K562 (cell line): Measurements from ENCODE around the gene STAB2. TPM values are rescaled to one million over a fixed set of nuclear protein-coding genes. Genes with fewer than 3 reads are reported as not detected.

Experiments used
- ATAC-seq: fragments of 200-7000 bp; cut with Tn5 transposase; 3 replicates; pipeline ENCODE4 v1.9.1; 2020; ENCODE audit warnings: moderate library complexity
- BruUV-seq: library from RNA; stranded (reverse); fragments of 400-500 nt; replicated peaks from 2 replicates; lab custom pipeline; 2021; lab: Mats Ljungman, UMichigan
- CTCF ChIA-PET: fragments of 300-600 bp; formaldehyde crosslinking; extraction: SDS; loops from one replicate; lab custom pipeline; 2021; ENCODE audit warnings: low intra/inter-chr PET ratio; lab: Yijun Ruan, JAX
- POLR2A ChIA-PET: fragments of 300-600, 350-650 bp; sonication (Branson Sonifier 250); formaldehyde crosslinking; extraction: SDS; loops from one replicate; lab custom pipeline; 2021; ENCODE audit warnings: antibody characterized with exemption, inconsistent platforms; lab: Yijun Ruan, JAX
- DNase-seq, 4 experiments: peaks; one replicate each; pipeline versions ENCODE4 v3.0.0 to v3.0.0-alpha.2; 2011 to 2018; ENCODE audit warnings: low spot score in 3 of 4, mixed read lengths in 3 of 4; ENCODE audit errors: extremely low read depth in 1 of 4
- FAIRE-seq: peaks from 2 replicates; lab custom pipeline; 2011; peaks lifted over from hg19 to GRCh38; lab: Jason Lieb, UNC
- H2AFZ ChIP-seq: 2 replicates; pipeline ENCODE4 v1.6.0; 2011; ENCODE audit warnings: low read depth, low read length, control low read depth, inconsistent platforms
- H3K27ac ChIP-seq: fragments of 200-600 bp; 3 replicates; pipeline ENCODE4 v1.8.0; 2011; ENCODE audit warnings: low read depth, mild to moderate bottlenecking, control low read depth, inconsistent platforms, low read length, moderate library complexity, mixed read lengths; ENCODE audit errors: extremely low read depth
- H3K27me3 ChIP-seq, 2 experiments: fragments of 300-600 bp in 1 of 2; 2 replicates in 1 of 2; 3 replicates in 1 of 2; pipeline versions ENCODE4 v1.6.0 to v1.8.0; 2011; ENCODE audit warnings: inconsistent platforms in 2 of 2, low read length in 2 of 2, mild to moderate bottlenecking in 1 of 2, mixed read lengths in 1 of 2, moderate library complexity in 1 of 2; ENCODE audit not compliant: control insufficient read depth in 2 of 2, insufficient read depth in 2 of 2
- H3K36me3 ChIP-seq: fragments of 300-600 bp; 3 replicates; pipeline ENCODE4 v1.8.0; 2011; ENCODE audit warnings: mild to moderate bottlenecking, low read length, inconsistent platforms; ENCODE audit not compliant: control insufficient read depth, insufficient read depth
- H3K4me1 ChIP-seq, 2 experiments: fragments of 200-600 bp in 1 of 2; replicated peaks in 1 of 2; 2 replicates in 1 of 2; 3 replicates in 1 of 2; pipeline versions ENCODE4 v1.5.1 to v1.8.0; 2011; ENCODE audit warnings: inconsistent platforms in 2 of 2, low read length in 2 of 2, mild to moderate bottlenecking in 1 of 2, mixed read lengths in 1 of 2, moderate library complexity in 1 of 2; ENCODE audit not compliant: control insufficient read depth in 2 of 2, insufficient read depth in 2 of 2
- H3K4me2 ChIP-seq: 2 replicates; pipeline ENCODE4 v1.6.1; 2011; ENCODE audit warnings: low read length, control low read depth, inconsistent platforms, mixed read lengths; ENCODE audit not compliant: insufficient read depth
- H3K4me3 ChIP-seq: fragments of 200-600 bp; sonication (generic), shearing (Covaris generic); 2 replicates; pipeline ENCODE4 v1.5.1; 2016; ENCODE audit warnings: control low read depth, inconsistent platforms
- H3K79me2 ChIP-seq: fragments of 200-600 bp; 3 replicates; pipeline ENCODE4 v1.8.0; 2011; ENCODE audit warnings: low read length, inconsistent platforms; ENCODE audit not compliant: control insufficient read depth, insufficient read depth
- H3K9ac ChIP-seq, 2 experiments: 2 replicates each; pipeline versions ENCODE4 v1.6.0 to v1.6.1; 2011; ENCODE audit warnings: low read depth in 2 of 2, low read length in 2 of 2, control low read depth in 1 of 2, inconsistent platforms in 1 of 2, mild to moderate bottlenecking in 1 of 2, mixed read lengths in 1 of 2; ENCODE audit not compliant: insufficient read depth in 1 of 2
- H3K9me1 ChIP-seq: one replicate; pipeline ENCODE4 v1.6.0; 2011; ENCODE audit warnings: inconsistent platforms, mild to moderate bottlenecking, low read length, moderate library complexity; ENCODE audit not compliant: control insufficient read depth, insufficient read depth
- H3K9me3 ChIP-seq: replicated peaks from 2 replicates; pipeline ENCODE4 v1.5.1; 2011; ENCODE audit warnings: low read depth, low read length, inconsistent platforms; ENCODE audit not compliant: control insufficient read depth, insufficient read depth
- H4K20me1 ChIP-seq: replicated peaks from 2 replicates; pipeline ENCODE4 v1.6.1; 2011; ENCODE audit warnings: low read length, inconsistent platforms, mixed read lengths; ENCODE audit not compliant: control insufficient read depth, insufficient read depth
- ELF4 ChIP-seq: fragments of 450-650 bp; formaldehyde crosslinking; IDR thresholded peaks from 2 replicates; pipeline ENCODE4 v1.4.0; 2022; ENCODE audit warnings: missing genetic modification characterization
- EP300 ChIP-seq: IDR thresholded peaks from 2 replicates; pipeline ENCODE4 v1.6.1; 2012; ENCODE audit warnings: low read length, improper control_type of control experiment
- ESRRB ChIP-seq: fragments of 250-450 bp; sonication (Bioruptor Pico); IDR thresholded peaks from 2 replicates; pipeline ENCODE4 v1.5.0; 2020; ENCODE audit warnings: mild to moderate bottlenecking, moderate library complexity, borderline replicate concordance
- ILK ChIP-seq: fragments of 450-650 bp; IDR thresholded peaks from 2 replicates; pipeline ENCODE4 v1.6.1; 2016; ENCODE audit warnings: missing genetic modification characterization, low read depth, mild to moderate bottlenecking, missing compliant biosample characterization, moderate library complexity, borderline replicate concordance
- KDM1A ChIP-seq, 2 experiments: fragments of 450-650 bp; IDR thresholded peaks; 2 replicates each; pipeline ENCODE4 v1.6.1; 2016; ENCODE audit warnings: mild to moderate bottlenecking in 2 of 2
- MTA2 ChIP-seq: fragments of 450-650 bp; IDR thresholded peaks from 2 replicates; pipeline ENCODE4 v1.6.1; 2016; ENCODE audit warnings: low read depth
- TOE1 ChIP-seq, 2 experiments: fragments of 450-650 bp in 1 of 2; sonication (generic) in 1 of 2; formaldehyde crosslinking in 1 of 2; IDR thresholded peaks; 2 replicates each; pipeline versions ENCODE4 v1.7.1 to v1.8.0; 2016 to 2022; ENCODE audit warnings: borderline replicate concordance in 2 of 2, mild to moderate bottlenecking in 2 of 2, antibody characterized with exemption in 1 of 2, inconsistent platforms in 1 of 2, low read depth in 1 of 2, missing genetic modification reagents in 1 of 2, moderate library complexity in 1 of 2
- WHSC1 ChIP-seq: IDR thresholded peaks from one replicate; pipeline ENCODE4 v1.6.1; 2012; ENCODE audit warnings: low read length, control low read depth, inconsistent platforms
- ZNF239 ChIP-seq: fragments of 250-450 bp; sonication (Bioruptor Pico); IDR thresholded peaks from 2 replicates; pipeline ENCODE4 v1.4.0; 2020; ENCODE audit warnings: mild to moderate bottlenecking
- WGBS: fragments of 100-300 bp; shearing (Covaris generic); methylation state at CpG from one replicate; pipeline ENCODE4 v1.1.6; 2016; ENCODE audit warnings: low coverage, mixed read lengths; ENCODE audit not compliant: insufficient coverage; ENCODE audit errors: missing lambda C conversion rate; 5-methylcytosine and 5-hydroxymethylcytosine counted together
- in situ Hi-C: fragments of 300-500 bp; cut with MboI; formaldehyde crosslinking; loops from 4 replicates; pipeline ENCODE4 v1.15.0; 2018; ENCODE audit warnings: inconsistent platforms, mixed read lengths
- intact Hi-C: fragments of 100-400 bp; cut with micrococcal nuclease; formaldehyde crosslinking; loops from 2 replicates; pipeline ENCODE4 v1.14.2; 2022
- polyA plus RNA-seq, 8 experiments: library from polyadenylated mRNA; depleted of rRNA in 4 of 8; stranded (reverse) in 5 of 8; unstranded in 3 of 8; fragments of >200 nt; fragmentation: Nextera tagmentation in 2 of 8; fragmentation: Illumina TruSeq in 1 of 8; extraction: Ambion mirVana in 2 of 8; extraction: Trizol in 1 of 8; gene quantifications; 2 replicates each; pipeline versions ENCODE4 v1.2.1 to v1.2.3, GENCODE V29; 2011 to 2014; ENCODE audit warnings: inconsistent platforms in 1 of 8, missing spikeins in 1 of 8
- total RNA-seq, 7 experiments: library from RNA; depleted of rRNA in 6 of 7; stranded (reverse); fragments of >200 nt in 6 of 7; fragmentation: Illumina TruSeq in 2 of 7; extraction: Trizol in 2 of 7; gene quantifications; 2 replicates each; pipeline versions ENCODE4 v1.2.1 to v1.2.3, GENCODE V29; 2011 to 2021; ENCODE audit warnings: low replicate concordance in 1 of 7
- TF ChIP-seq, protein P1 (sequence below): sonication (generic); formaldehyde crosslinking; IDR thresholded peaks from 2 replicates; pipeline ENCODE4 v1.5.0; 2020; ENCODE audit warnings: missing genetic modification reagents
- TF ChIP-seq, protein P2 (sequence below): fragments of 450-650 bp; formaldehyde crosslinking; IDR thresholded peaks from 2 replicates; pipeline ENCODE4 v1.4.0; 2020; ENCODE audit warnings: mild to moderate bottlenecking, mixed read lengths

The STAB2 gene
- total and polyA plus RNA-seq, 9 of the 15 experiments (the other 6 are each of a cell fraction or from before 2014, with no cell fraction given): 0.10 TPM; not detected in 8

DNA sequence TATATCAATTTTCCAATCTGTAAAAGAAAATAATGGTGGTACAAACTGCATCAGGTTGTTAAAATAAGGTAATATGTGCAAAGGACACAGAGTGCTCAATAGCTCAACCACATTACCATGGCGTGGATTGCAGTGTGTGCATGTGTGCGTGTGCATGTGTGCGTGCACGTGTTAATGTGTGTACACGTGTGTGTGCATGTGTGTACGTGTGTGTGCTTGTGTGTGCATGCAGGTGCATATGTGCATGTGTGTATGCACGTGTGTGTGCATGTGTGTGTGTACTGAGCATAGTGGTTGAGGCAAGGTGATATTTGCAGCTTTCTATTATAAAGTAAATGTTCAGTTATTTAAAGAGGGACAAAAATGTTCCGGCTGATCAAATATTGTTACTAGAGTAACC lies 138.3 kb downstream of the STAB2 start:
- Histone ChIP-seq H3K9ac (no peak overlapping the region), H2AFZ (no peak overlapping the region), H3K27ac (no peak overlapping the region), H3K4me2 (no peak overlapping the region), H3K9me3 (no peaks in the 10 kb centered on the region), H3K36me3 (no peaks in the 10 kb centered on the region), H3K79me2 (no peaks in the 10 kb centered on the region), H3K4me1 (no peaks in the 10 kb centered on the region), H3K9me1 (no peaks in the 10 kb centered on the region), H3K27me3 (peaks cover 2 to 20% of the 10 kb centered on the region in 2 experiments; a peak in 3 of 5 replicates), H4K20me1 (no peaks in the 10 kb centered on the region), H3K4me3 (no peak overlapping the region)
- DNase-seq: no peak
- no peak for TF ChIP-seq EP300
- peak in 1 of 2 experiments; percentile 88; a peak in 2 of 4 replicates for TF ChIP-seq KDM1A (IDR thresholded peaks at IDR 0.05)
- intact Hi-C loops: no loop called here
- no peak for FAIRE-seq
- CTCF ChIA-PET: no interaction called here
- in situ Hi-C loops: no loop called here
- POLR2A ChIA-PET: interaction anchor here (1.7 kb wide), 1 partner anchor 10 kb away, joined by 6 read pairs; no protein-coding TSS in a partner anchor
- WGBS: 8% methylated on average over 8 of the region's 8 CpGs
- no TSS peak for BruUV-seq
- ATAC-seq: no peak

DNA sequence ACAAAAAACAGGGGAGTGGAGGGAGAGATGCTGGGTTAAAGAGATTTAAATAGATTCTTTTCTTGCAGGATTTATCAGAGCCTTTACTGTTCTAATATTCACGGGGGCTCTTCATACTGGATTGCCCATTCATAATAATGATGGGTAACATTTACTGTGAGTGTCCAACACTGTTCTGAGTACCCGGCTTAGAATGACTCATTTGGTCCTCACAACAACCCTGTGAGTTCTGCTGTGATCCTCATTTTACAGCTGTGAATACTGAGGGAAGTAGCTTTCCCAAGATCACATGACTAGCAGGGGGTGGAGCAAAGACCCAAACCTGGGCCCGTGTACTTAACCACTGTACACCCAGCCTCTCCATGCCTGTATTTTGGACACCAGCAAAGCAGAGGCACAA lies 140.6 kb downstream of the STAB2 start:
- WGBS: 2% methylated on average over 3 of the region's 3 CpGs
- BruUV-seq: no TSS peak

More for the DNA sequence above, 140.6 kb downstream of the STAB2 start:
- no peak overlapping the region for H3K4me3 ChIP-seq
- H3K27ac ChIP-seq: no peak overlapping the region
- no peaks in the 10 kb centered on the region for H4K20me1 ChIP-seq
- H3K27me3 ChIP-seq: peaks cover 2 to 20% of the 10 kb centered on the region in 2 experiments; a peak in 3 of 5 replicates
- intact Hi-C loops: no loop called here
- in situ Hi-C loops: no loop called here
- ATAC-seq: peak; percentile 42; the same call in 1 of the 3 replicates
- H3K4me1 ChIP-seq: no peaks in the 10 kb centered on the region
- TF ChIP-seq ZNF239 (CRISPR knock-in tag) (peak; percentile 95), MTA2 (no peak), ELF4 (CRISPR knock-in tag) (no peak), TOE1 (IDR thresholded peaks at IDR 0.05; ENCODE audit: borderline replicate concordance) (peak; percentile 42; the same call in 1 of the 2 replicates), TOE1 (CRISPR knock-in tag; IDR thresholded peaks at IDR 0.05; ENCODE audit: borderline replicate concordance, low read depth) (no peak), ILK (tag) (no peak), ESRRB (CRISPR knock-in tag) (no peak), WHSC1 (no peak)
- TF ChIP-seq, protein P1, sequence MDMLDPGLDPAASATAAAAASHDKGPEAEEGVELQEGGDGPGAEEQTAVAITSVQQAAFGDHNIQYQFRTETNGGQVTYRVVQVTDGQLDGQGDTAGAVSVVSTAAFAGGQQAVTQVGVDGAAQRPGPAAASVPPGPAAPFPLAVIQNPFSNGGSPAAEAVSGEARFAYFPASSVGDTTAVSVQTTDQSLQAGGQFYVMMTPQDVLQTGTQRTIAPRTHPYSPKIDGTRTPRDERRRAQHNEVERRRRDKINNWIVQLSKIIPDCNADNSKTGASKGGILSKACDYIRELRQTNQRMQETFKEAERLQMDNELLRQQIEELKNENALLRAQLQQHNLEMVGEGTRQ (CRISPR knock-in tag): peak; percentile 31; the same call in 1 of the 2 replicates
- TF ChIP-seq, protein P2, sequence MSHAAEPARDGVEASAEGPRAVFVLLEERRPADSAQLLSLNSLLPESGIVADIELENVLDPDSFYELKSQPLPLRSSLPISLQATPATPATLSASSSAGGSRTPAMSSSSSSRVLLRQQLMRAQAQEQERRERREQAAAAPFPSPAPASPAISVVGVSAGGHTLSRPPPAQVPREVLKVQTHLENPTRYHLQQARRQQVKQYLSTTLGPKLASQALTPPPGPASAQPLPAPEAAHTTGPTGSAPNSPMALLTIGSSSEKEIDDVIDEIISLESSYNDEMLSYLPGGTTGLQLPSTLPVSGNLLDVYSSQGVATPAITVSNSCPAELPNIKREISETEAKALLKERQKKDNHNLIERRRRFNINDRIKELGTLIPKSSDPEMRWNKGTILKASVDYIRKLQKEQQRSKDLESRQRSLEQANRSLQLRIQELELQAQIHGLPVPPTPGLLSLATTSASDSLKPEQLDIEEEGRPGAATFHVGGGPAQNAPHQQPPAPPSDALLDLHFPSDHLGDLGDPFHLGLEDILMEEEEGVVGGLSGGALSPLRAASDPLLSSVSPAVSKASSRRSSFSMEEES: peak; percentile 75
- TF ChIP-seq, all 486 proteins: peak for 4
- FAIRE-seq: no peak
- ChIA-PET POLR2A (interaction anchor here (0.7 kb wide), 1 partner anchor 170 kb away, joined by 3 read pairs; no protein-coding TSS in a partner anchor), CTCF (no interaction called here)
- no peak overlapping the region for H3K9ac ChIP-seq
- no peaks in the 10 kb centered on the region for H3K9me3 ChIP-seq
- H3K9me1 ChIP-seq: no peaks in the 10 kb centered on the region
- no peak overlapping the region for H3K4me2 ChIP-seq
- DNase-seq: no peak
- no peaks in the 10 kb centered on the region for H3K36me3 ChIP-seq
- H2AFZ ChIP-seq: no peak overlapping the region
- H3K79me2 ChIP-seq: no peaks in the 10 kb centered on the region
